Epithelial cell of umbilical artery (primary cell): ENCODE results near the gene RAB40A. TPM values are rescaled to one million over a fixed set of nuclear protein-coding genes. Genes with fewer than 3 reads are reported as not detected.

Experiments used
- total RNA-seq: library from RNA; depleted of rRNA; stranded (reverse); fragments of >200 nt; gene quantifications from 2 replicates; pipeline ENCODE4 v1.2.3, GENCODE V29; 2014

RAB40A gene, protein sequence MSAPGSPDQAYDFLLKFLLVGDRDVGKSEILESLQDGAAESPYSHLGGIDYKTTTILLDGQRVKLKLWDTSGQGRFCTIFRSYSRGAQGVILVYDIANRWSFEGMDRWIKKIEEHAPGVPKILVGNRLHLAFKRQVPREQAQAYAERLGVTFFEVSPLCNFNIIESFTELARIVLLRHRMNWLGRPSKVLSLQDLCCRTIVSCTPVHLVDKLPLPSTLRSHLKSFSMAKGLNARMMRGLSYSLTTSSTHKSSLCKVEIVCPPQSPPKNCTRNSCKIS
- not detected in 2 replicates for total RNA-seq

DNA sequence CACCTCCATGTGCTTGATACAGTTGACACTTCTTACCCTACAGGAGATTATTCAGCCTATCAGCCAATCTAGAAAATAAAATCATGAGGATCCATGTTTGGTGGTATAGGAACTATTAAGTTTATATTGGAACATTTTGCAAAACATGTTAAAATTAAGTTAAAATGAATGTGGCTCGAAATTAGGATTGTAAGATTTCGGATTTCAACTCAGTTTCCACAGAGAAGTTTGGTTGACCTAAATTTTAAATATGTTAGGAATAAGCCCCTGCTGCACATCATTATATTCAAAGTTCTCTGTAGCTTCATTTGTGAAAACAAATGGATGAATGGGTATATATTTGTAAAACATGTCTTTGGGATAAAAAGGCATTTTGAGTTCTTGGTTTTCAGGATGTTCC is at the start of gene RAB40A:
TSS of gene RAB40A (minus strand) at position 101 of the 400 bp plus-strand sequence. CDS start 18,733 bp downstream, outside the sequence.

Other genes starting within 250 kb of the RAB40A start
- not detected in 2 replicates for gene TCEAL5, start 242.7 kb downstream of the RAB40A start, total RNA-seq
- 1.5 TPM in 1 of 2 replicates, not detected in the other for gene BEX2, start 208.5 kb downstream of the RAB40A start, total RNA-seq
- gene TCEAL7, start 189.2 kb downstream of the RAB40A start, total RNA-seq: 5.5 and 18.4 TPM in 2 replicates
- gene TCEAL9, start 163.0 kb downstream of the RAB40A start, total RNA-seq: 136 and 191 TPM in 2 replicates
- gene BEX3, start 143.0 kb downstream of the RAB40A start, total RNA-seq: 319 and 348 TPM in 2 replicates
- gene TCEAL4, start 66.0 kb upstream of the RAB40A start, total RNA-seq: 42.2 and 57.8 TPM in 2 replicates
- gene TCEAL3, start 88.5 kb upstream of the RAB40A start, total RNA-seq: 11.0 and 17.5 TPM in 2 replicates
- gene TCEAL1, start 109.5 kb upstream of the RAB40A start, total RNA-seq: 16.6 and 24.2 TPM in 2 replicates
- 883 and 909 TPM in 2 replicates for gene MORF4L2, start 167.2 kb upstream of the RAB40A start, total RNA-seq
- gene TMEM31, start 191.4 kb upstream of the RAB40A start, total RNA-seq: not detected in 2 replicates